Gastrocnemius medialis (tissue), 4 donors: ENCODE results near the gene GNL1. TPM values are rescaled to one million over a fixed set of nuclear protein-coding genes. Genes with fewer than 3 reads are reported as not detected.

Source experiments
- ATAC-seq, 2 donors: fragments of 150-250 bp; one replicate each; pipeline ENCODE4 v1.9.1; 2016
- DNase-seq, 2 donors: peaks; one replicate each; pipeline ENCODE4 v3.0.0-alpha.2; 2019
- H3K27ac ChIP-seq, 4 donors: fragments of 200-600 bp; sonication (generic); 1 replicate in 1 of 4; 2 replicates in 3 of 4; pipeline ENCODE4 v1.5.1; 2016 to 2018; ENCODE audit warnings: mild to moderate bottlenecking in 2 of 4, moderate library complexity in 1 of 4
- H3K27me3 ChIP-seq, 3 donors: fragments of 200-600 bp; sonication (generic) in 2 of 3; 1 replicate in 1 of 3; 2 replicates in 2 of 3; pipeline versions ENCODE4 v1.5.1 to v1.6.0; 2016 to 2019; ENCODE audit warnings: mild to moderate bottlenecking in 1 of 3, moderate library complexity in 1 of 3
- H3K36me3 ChIP-seq, 2 donors: fragments of 200-600 bp; sonication (generic) in 1 of 2; one replicate each; pipeline ENCODE4 v1.5.1; 2017 to 2018
- H3K4me1 ChIP-seq, 2 donors: fragments of 200-600 bp; sonication (generic) in 1 of 2; one replicate each; pipeline ENCODE4 v1.5.1; 2016 to 2017; ENCODE audit warnings: mild to moderate bottlenecking in 2 of 2
- H3K4me3 ChIP-seq, 4 donors: fragments of 200-600 bp; sonication (generic) in 3 of 4; 1 replicate in 1 of 4; 2 replicates in 3 of 4; pipeline ENCODE4 v1.5.1; 2016 to 2019; ENCODE audit warnings: mild to moderate bottlenecking in 2 of 4
- H3K9me3 ChIP-seq, 3 donors: fragments of 200-600 bp; sonication (generic) in 2 of 3; 1 replicate in 1 of 3; 2 replicates in 2 of 3; pipeline ENCODE4 v1.5.1; 2016 to 2019
- CTCF ChIP-seq, 5 experiments: fragments of 450-650 bp in 3 of 5; fragments of 200-600 bp in 2 of 5; sonication (generic) in 2 of 5; IDR thresholded peaks in 4 of 5; conservative IDR thresholded peaks in 1 of 5; 1 replicate in 4 of 5; 2 replicates in 1 of 5; pipeline ENCODE4 v1.5.1; 2016 to 2019; ENCODE audit warnings: antibody characterized with exemption in 5 of 5, mild to moderate bottlenecking in 3 of 5, moderate library complexity in 3 of 5
- POLR2A ChIP-seq, 2 donors: fragments of 450-650 bp; IDR thresholded peaks; one replicate each; pipeline ENCODE4 v1.6.1; 2017; ENCODE audit warnings: antibody characterized with exemption in 2 of 2, mild to moderate bottlenecking in 2 of 2, moderate library complexity in 2 of 2
- in situ Hi-C, 4 donors: fragments of 200-750 bp; cut with MboI; loops; one replicate each; pipeline versions ENCODE4 v1.15.0 to v1.8.0; 2017; ENCODE audit warnings: low sequenced_read_pairs in 4 of 4
- intact Hi-C: fragments of 100-400 bp; cut with DNase I; formaldehyde crosslinking; loops from one replicate; pipeline ENCODE4 v1.15.1; 2023; ENCODE audit warnings: low total_unique reads
- total RNA-seq, 4 donors: library from RNA; depleted of rRNA; stranded (reverse); fragments of >200 nt; gene quantifications; one replicate each; pipeline versions ENCODE4 v1.1.0 to v1.2.3, GENCODE V29; 2016

GNL1 gene
- total RNA-seq, 4 donors from 2014 or later, result 13.2 to 16.0 (median 14.9) TPM

GRCh38 chr6:30578051-30578450 lies 21.8 kb upstream of the GNL1 start:
- ATAC-seq (no peak), DNase-seq (no peak)
- TF ChIP-seq CTCF (IDR thresholded peaks at IDR 0.05 in 4 of 5, conservative IDR thresholded peaks at IDR 0.05 in 1 of 5), result no peak
- no peak for TF ChIP-seq POLR2A (IDR thresholded peaks at IDR 0.05)
- H3K36me3 ChIP-seq, result peaks cover 3 to 64% of the 10 kb centered on the region in 2 donors
- H3K4me1 ChIP-seq, result peaks cover under 1 to 6% of the 10 kb centered on the region in 2 donors
- in situ Hi-C loops, result no loop called here
- no peak overlapping the region for H3K4me3 ChIP-seq
- intact Hi-C loops, result no loop called here
- H3K9me3 ChIP-seq, result no peaks in the 10 kb centered on the region
- H3K27ac ChIP-seq, result no peak overlapping the region
- H3K27me3 ChIP-seq, result no peaks in the 10 kb centered on the region

GRCh38 chr6:30573113-30573512 lies 16.8 kb upstream of the GNL1 start:
- TF ChIP-seq CTCF (IDR thresholded peaks at IDR 0.05 in 4 of 5, conservative IDR thresholded peaks at IDR 0.05 in 1 of 5) (no peak), POLR2A (IDR thresholded peaks at IDR 0.05) (no peak)
- Histone ChIP-seq H3K36me3 (peaks cover 0 to 16% of the 10 kb centered on the region in 2 donors), H3K27me3 (no peaks in the 10 kb centered on the region), H3K27ac (no peak overlapping the region), H3K4me1 (peaks cover 31 to 36% of the 10 kb centered on the region in 2 donors), H3K9me3 (no peaks in the 10 kb centered on the region), H3K4me3 (no peak overlapping the region)
- intact Hi-C loops, result no loop called here
- DNase-seq, result no peak
- ATAC-seq, result no peak
- in situ Hi-C loops, result no loop called here

- H3K27ac ChIP-seq, result peak overlapping the region; percentile 91 to 99 (median 94)
- H3K36me3 ChIP-seq, result peaks cover 0 to 7% of the 10 kb centered on the region in 2 donors
- H3K27me3 ChIP-seq, result no peaks in the 10 kb centered on the region
- H3K4me1 ChIP-seq, result peaks cover 31 to 36% of the 10 kb centered on the region in 2 donors
- H3K9me3 ChIP-seq, result no peaks in the 10 kb centered on the region
- DNase-seq (no peak), ATAC-seq (no peak)
- in situ Hi-C loops (no loop called here), intact Hi-C loops (no loop called here)
- peak overlapping the region; percentile 72 to 96 (median 78) for H3K4me3 ChIP-seq
- TF ChIP-seq POLR2A (IDR thresholded peaks at IDR 0.05) (no peak), CTCF (IDR thresholded peaks at IDR 0.05 in 4 of 5, conservative IDR thresholded peaks at IDR 0.05 in 1 of 5) (no peak)
Measured at GRCh38 chr6:30572148-30572547, 15.9 kb upstream of the GNL1 start.

- DNase-seq (no peak), ATAC-seq (no peak)
- intact Hi-C loops (loop anchor here (1.0 to 2.0 kb wide), 3 partner anchors 15 to 149 kb away; partner anchors contain the start of genes GNL1, MRPS18B, PPP1R10 and TUBB), in situ Hi-C loops (no loop called here)
- no peaks in the 10 kb centered on the region for H3K27me3 ChIP-seq
- H3K9me3 ChIP-seq, result no peaks in the 10 kb centered on the region
- H3K36me3 ChIP-seq, result peaks cover 0 to 3% of the 10 kb centered on the region in 2 donors
- TF ChIP-seq CTCF (IDR thresholded peaks at IDR 0.05 in 4 of 5, conservative IDR thresholded peaks at IDR 0.05 in 1 of 5), result no peak
- TF ChIP-seq POLR2A (IDR thresholded peaks at IDR 0.05), result no peak
- peak overlapping the region; percentile 72 to 96 (median 78) for H3K4me3 ChIP-seq
- peaks cover 31 to 36% of the 10 kb centered on the region in 2 donors for H3K4me1 ChIP-seq
- peak overlapping the region; percentile 91 to 99 (median 94) for H3K27ac ChIP-seq
Measured at GRCh38 chr6:30571762-30572082, 15.4 kb upstream of the GNL1 start.
